H9 (cell line): ENCODE data around the gene UBAC2. TPM values are rescaled to one million over a fixed set of nuclear protein-coding genes. Genes with fewer than 3 reads are reported as not detected.

Experiments
- DNase-seq: peaks from one replicate; pipeline ENCODE4 v3.0.0-alpha.2; 2017
- H2AFZ ChIP-seq: one replicate; pipeline ENCODE4 v1.6.1; 2013; ENCODE audit warnings: mild to moderate bottlenecking, low read length, control low read depth, moderate library complexity
- H2AK5ac ChIP-seq: 2 replicates; pipeline ENCODE4 v1.6.1; 2013; ENCODE audit warnings: low read length, control low read depth, mixed read lengths; ENCODE audit not compliant: insufficient read length
- H2BK120ac ChIP-seq: one replicate; pipeline ENCODE4 v1.6.1; 2013; ENCODE audit warnings: low read depth, mild to moderate bottlenecking, low read length, control low read depth, inconsistent platforms; ENCODE audit not compliant: poor library complexity, severe bottlenecking
- H2BK12ac ChIP-seq: 2 replicates; pipeline ENCODE4 v1.6.1; 2013; ENCODE audit warnings: low read length, control low read depth, mixed read lengths, low read depth; ENCODE audit not compliant: insufficient read length
- H2BK15ac ChIP-seq: 2 replicates; pipeline ENCODE4 v1.6.1; 2013; ENCODE audit warnings: low read depth, low read length, control low read depth
- H2BK20ac ChIP-seq: one replicate; pipeline ENCODE4 v1.6.1; 2013; ENCODE audit warnings: low read depth, mild to moderate bottlenecking, low read length, control low read depth, inconsistent platforms; ENCODE audit not compliant: poor library complexity, severe bottlenecking
- H2BK5ac ChIP-seq: 2 replicates; pipeline ENCODE4 v1.6.1; 2013; ENCODE audit warnings: low read length, control low read depth, mixed read lengths; ENCODE audit not compliant: insufficient read length
- H3K14ac ChIP-seq: 2 replicates; pipeline ENCODE4 v1.6.1; 2013; ENCODE audit warnings: low read length, control low read depth; ENCODE audit not compliant: insufficient read depth
- H3K18ac ChIP-seq: 2 replicates; pipeline ENCODE4 v1.6.1; 2013; ENCODE audit warnings: low read depth, mild to moderate bottlenecking, mixed read lengths, low read length, control low read depth; ENCODE audit not compliant: insufficient read length
- H3K23ac ChIP-seq: 2 replicates; pipeline ENCODE4 v1.6.1; 2013; ENCODE audit warnings: low read length, control low read depth, mixed read lengths, low read depth; ENCODE audit not compliant: insufficient read length
- H3K23me2 ChIP-seq: 2 replicates; pipeline ENCODE4 v1.6.1; 2013; ENCODE audit warnings: low read depth, mild to moderate bottlenecking, mixed read lengths, low read length, control low read depth; ENCODE audit not compliant: insufficient read length, poor library complexity, severe bottlenecking
- H3K27ac ChIP-seq: 2 replicates; pipeline ENCODE4 v1.5.1; 2013; ENCODE audit warnings: low read length, control low read depth, mixed read lengths, low read depth; ENCODE audit not compliant: insufficient read length
- H3K27me3 ChIP-seq: 2 replicates; pipeline ENCODE4 v1.6.1; 2013; ENCODE audit warnings: low read length, control low read depth, inconsistent platforms; ENCODE audit not compliant: insufficient read depth
- H3K4ac ChIP-seq: 2 replicates; pipeline ENCODE4 v1.6.1; 2013; ENCODE audit warnings: low read depth, mild to moderate bottlenecking, control low read depth, inconsistent platforms, low read length, moderate library complexity
- H3K4me1 ChIP-seq: 2 replicates; pipeline ENCODE4 v1.6.1; 2013; ENCODE audit warnings: low read length, control low read depth, inconsistent platforms; ENCODE audit not compliant: insufficient read depth
- H3K4me2 ChIP-seq: 2 replicates; pipeline ENCODE4 v1.6.1; 2013; ENCODE audit warnings: low read length, control low read depth, mixed read lengths; ENCODE audit not compliant: insufficient read length, insufficient read depth
- H3K56ac ChIP-seq: 2 replicates; pipeline ENCODE4 v1.6.1; 2013; ENCODE audit warnings: low read depth, mild to moderate bottlenecking, mixed read lengths, low read length, control low read depth; ENCODE audit not compliant: insufficient read length
- H3K79me1 ChIP-seq: 2 replicates; pipeline ENCODE4 v1.6.1; 2013; ENCODE audit warnings: low read depth, mild to moderate bottlenecking, moderate library complexity, low read length, control low read depth, inconsistent platforms; ENCODE audit not compliant: insufficient read depth, poor library complexity, severe bottlenecking
- H3K79me2 ChIP-seq: 2 replicates; pipeline ENCODE4 v1.6.1; 2013; ENCODE audit warnings: low read length, control low read depth, inconsistent platforms; ENCODE audit not compliant: insufficient read depth
- H3K9ac ChIP-seq: 2 replicates; pipeline ENCODE4 v1.6.1; 2013; ENCODE audit warnings: low read length, control low read depth, mixed read lengths; ENCODE audit not compliant: insufficient read length; ENCODE audit errors: extremely low read depth
- H3K9me3 ChIP-seq: one replicate; pipeline ENCODE4 v1.6.1; 2013; ENCODE audit warnings: low read depth, low read length, inconsistent platforms; ENCODE audit not compliant: control insufficient read depth
- H3T11ph ChIP-seq: one replicate; pipeline ENCODE4 v1.6.1; 2013; ENCODE audit warnings: mild to moderate bottlenecking, low read length, control low read depth, inconsistent platforms
- H4K20me1 ChIP-seq: one replicate; pipeline ENCODE4 v1.6.1; 2013; ENCODE audit not compliant: control insufficient read depth, insufficient read length, insufficient read depth
- H4K5ac ChIP-seq: 2 replicates; pipeline ENCODE4 v1.6.1; 2013; ENCODE audit warnings: low read depth, mild to moderate bottlenecking, mixed read lengths, low read length, control low read depth; ENCODE audit not compliant: insufficient read length
- H4K8ac ChIP-seq: replicated peaks from 2 replicates; pipeline ENCODE4 v1.6.1; 2013; ENCODE audit warnings: low read length, control low read depth, mixed read lengths, low read depth; ENCODE audit not compliant: insufficient read length
- H4K91ac ChIP-seq: 2 replicates; pipeline ENCODE4 v1.6.1; 2013; ENCODE audit warnings: low read depth, mild to moderate bottlenecking, moderate library complexity, mixed read lengths, low read length, control low read depth; ENCODE audit not compliant: insufficient read length
- H3K27ac Mint-ChIP-seq, 3 experiments: 2 replicates in 2 of 3; 3 replicates in 1 of 3; pipeline ENCODE4 v1.8.0; 2020 to 2021; ENCODE audit warnings: mixed read lengths in 3 of 3, mild to moderate bottlenecking in 1 of 3, moderate library complexity in 1 of 3
- H3K27me3 Mint-ChIP-seq: 2 replicates; pipeline ENCODE4 v1.8.0; 2021; ENCODE audit warnings: low read depth, mild to moderate bottlenecking, moderate library complexity, mixed read lengths
- H3K36me3 Mint-ChIP-seq, 3 experiments: 2 replicates in 2 of 3; 3 replicates in 1 of 3; pipeline ENCODE4 v1.8.0; 2020 to 2021; ENCODE audit warnings: low read depth in 3 of 3, mixed read lengths in 3 of 3; ENCODE audit not compliant: insufficient read depth in 1 of 3
- H3K4me1 Mint-ChIP-seq, 2 experiments: 2 replicates each; pipeline ENCODE4 v1.8.0; 2020; ENCODE audit warnings: mixed read lengths in 2 of 2
- H3K4me3 Mint-ChIP-seq, 2 experiments: 2 replicates in 1 of 2; 3 replicates in 1 of 2; pipeline ENCODE4 v1.8.0; 2020 to 2021; ENCODE audit warnings: mild to moderate bottlenecking in 2 of 2, mixed read lengths in 2 of 2, moderate library complexity in 1 of 2
- H3K9me3 Mint-ChIP-seq, 2 experiments: 2 replicates in 1 of 2; 3 replicates in 1 of 2; pipeline ENCODE4 v1.8.0; 2020; ENCODE audit warnings: mild to moderate bottlenecking in 2 of 2, mixed read lengths in 2 of 2, moderate library complexity in 1 of 2
- WGBS: extraction: QIAGEN DNeasy Blood & Tissue Kit; methylation state at CpG from one replicate; pipeline ENCODE4 v1.1.7; 2013; ENCODE audit warnings: missing lambda C conversion rate, low lambda C conversion rate, mixed read lengths; ENCODE audit not compliant: insufficient read length; ENCODE audit errors: extremely low coverage; 5-methylcytosine and 5-hydroxymethylcytosine counted together
- total RNA-seq: library from RNA; stranded (reverse); gene quantifications from 2 replicates; pipeline ENCODE4 v1.2.1, GENCODE V29; 2021
- TF ChIP-seq, protein P1 (sequence below): fragments of 200-600 bp; sonication (generic); conservative IDR thresholded peaks from 3 replicates; pipeline ENCODE4 v1.8.0; 2021; ENCODE audit warnings: antibody characterized with exemption, mild to moderate bottlenecking

The UBAC2 gene
- total RNA-seq, 1 experiment from 2014 or later = 52.3 TPM

GRCh38 chr13:99263126-99263785, 62.6 kb downstream of the UBAC2 start:
- no peak overlapping the region for H3K4me3 Mint-ChIP-seq
- H3K27ac Mint-ChIP-seq = no peak overlapping the region
- TF ChIP-seq, protein P1, sequence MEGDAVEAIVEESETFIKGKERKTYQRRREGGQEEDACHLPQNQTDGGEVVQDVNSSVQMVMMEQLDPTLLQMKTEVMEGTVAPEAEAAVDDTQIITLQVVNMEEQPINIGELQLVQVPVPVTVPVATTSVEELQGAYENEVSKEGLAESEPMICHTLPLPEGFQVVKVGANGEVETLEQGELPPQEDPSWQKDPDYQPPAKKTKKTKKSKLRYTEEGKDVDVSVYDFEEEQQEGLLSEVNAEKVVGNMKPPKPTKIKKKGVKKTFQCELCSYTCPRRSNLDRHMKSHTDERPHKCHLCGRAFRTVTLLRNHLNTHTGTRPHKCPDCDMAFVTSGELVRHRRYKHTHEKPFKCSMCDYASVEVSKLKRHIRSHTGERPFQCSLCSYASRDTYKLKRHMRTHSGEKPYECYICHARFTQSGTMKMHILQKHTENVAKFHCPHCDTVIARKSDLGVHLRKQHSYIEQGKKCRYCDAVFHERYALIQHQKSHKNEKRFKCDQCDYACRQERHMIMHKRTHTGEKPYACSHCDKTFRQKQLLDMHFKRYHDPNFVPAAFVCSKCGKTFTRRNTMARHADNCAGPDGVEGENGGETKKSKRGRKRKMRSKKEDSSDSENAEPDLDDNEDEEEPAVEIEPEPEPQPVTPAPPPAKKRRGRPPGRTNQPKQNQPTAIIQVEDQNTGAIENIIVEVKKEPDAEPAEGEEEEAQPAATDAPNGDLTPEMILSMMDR = no peak

More at GRCh38 chr13:99263126-99263785, 62.6 kb downstream of the UBAC2 start:
- H3K14ac ChIP-seq = no peak overlapping the region
- WGBS = no CpG with 5 or more reads among the region's 7 CpGs
- no peaks in the 10 kb centered on the region for H3K79me2 ChIP-seq
- Mint-ChIP-seq H3K27me3 (no peaks in the 10 kb centered on the region; the same call in 1 of the 2 replicates), H3K4me1 (peaks cover 3 to 7% of the 10 kb centered on the region in 2 experiments; a peak in 2 of 4 replicates), H3K36me3 (peaks cover 0 to 3% (median 2%) of the 10 kb centered on the region in 3 experiments; a peak in 3 of 7 replicates), H3K9me3 (no peaks in the 10 kb centered on the region)
- no peaks in the 10 kb centered on the region for H3K4me1 ChIP-seq
- H3K23me2 ChIP-seq = no peaks in the 10 kb centered on the region
- H2AFZ ChIP-seq = no peak overlapping the region
- H3K9ac ChIP-seq = no peak overlapping the region
- H3K27me3 ChIP-seq = no peaks in the 10 kb centered on the region
- H3K9me3 ChIP-seq = no peaks in the 10 kb centered on the region
- H2AK5ac ChIP-seq = no peak overlapping the region
- H3K4me2 ChIP-seq = no peak overlapping the region
- no peak for DNase-seq
- no peak overlapping the region for H2BK120ac ChIP-seq
- no peak overlapping the region for H4K91ac ChIP-seq
- no peak overlapping the region for H4K5ac ChIP-seq
- no peak overlapping the region for H4K8ac ChIP-seq
- no peak overlapping the region for H3K23ac ChIP-seq
- no peak overlapping the region for H2BK5ac ChIP-seq
- no peak overlapping the region for H3K18ac ChIP-seq
- H4K20me1 ChIP-seq = no peaks in the 10 kb centered on the region
- no peak overlapping the region for H3K4ac ChIP-seq
- H2BK15ac ChIP-seq = no peak overlapping the region
- H3K27ac ChIP-seq = no peak overlapping the region
- H2BK12ac ChIP-seq = no peak overlapping the region
- H3K79me1 ChIP-seq = no peaks in the 10 kb centered on the region
- no peak overlapping the region for H3T11ph ChIP-seq
- H2BK20ac ChIP-seq = no peak overlapping the region
- no peak overlapping the region for H3K56ac ChIP-seq
